Muscle of leg (tissue), 11 donors: ENCODE data around the gene CCDC71. TPM values are rescaled to one million over a fixed set of nuclear protein-coding genes. Genes with fewer than 3 reads are reported as not detected.

Experiments used
- DNase-seq: peaks from one replicate; pipeline ENCODE4 v3.0.0; 2013
- H3K27ac ChIP-seq: one replicate; pipeline ENCODE4 v1.5.1; 2013; ENCODE audit warnings: mild to moderate bottlenecking, low read length, control low read depth
- H3K27me3 ChIP-seq: one replicate; pipeline ENCODE4 v1.6.1; 2013; ENCODE audit warnings: low read length; ENCODE audit not compliant: control insufficient read depth, insufficient read depth
- H3K36me3 ChIP-seq: one replicate; pipeline ENCODE4 v1.6.1; 2013; ENCODE audit warnings: low read length; ENCODE audit not compliant: control insufficient read depth, insufficient read depth
- H3K4me1 ChIP-seq: one replicate; pipeline ENCODE4 v1.6.1; 2013; ENCODE audit warnings: low read length; ENCODE audit not compliant: control insufficient read depth, insufficient read depth
- H3K4me3 ChIP-seq: one replicate; pipeline ENCODE4 v1.5.1; 2013; ENCODE audit warnings: low read length, control low read depth
- H3K9me3 ChIP-seq: replicated peaks from 2 replicates; pipeline ENCODE4 v1.6.1; 2013; ENCODE audit warnings: low read depth, low read length; ENCODE audit not compliant: control insufficient read depth
- WGBS: methylation state at CpG from one replicate; pipeline ENCODE4 v1.1.5; 2013; ENCODE audit warnings: missing lambda C conversion rate; ENCODE audit not compliant: insufficient coverage; 5-methylcytosine and 5-hydroxymethylcytosine counted together
- polyA plus RNA-seq, 8 donors: library from polyadenylated mRNA; unstranded; fragments of 120-200 nt; gene quantifications; one replicate each; pipeline versions ENCODE4 v1.2.1 to v1.2.3, GENCODE V29; 2013; ENCODE audit warnings: inconsistent platforms in 1 of 8, low replicate concordance in 1 of 8; ENCODE audit not compliant: insufficient read length in 8 of 8, insufficient read depth in 1 of 8
- total RNA-seq: library from RNA; stranded (reverse); fragments of 120-200 nt; gene quantifications from one replicate; pipeline ENCODE4 v1.2.4, GENCODE V29; 2013

CCDC71 gene
- total and polyA plus RNA-seq, 9 donors: 13.7 to 19.3 (median 16.3) TPM

GRCh38 chr3:49121132-49121736 lies 44.9 kb downstream of the CCDC71 start:
- H3K36me3 ChIP-seq: peaks cover 84% of the 10 kb centered on the region
- 59% methylated on average over 8 of the region's 17 CpGs for WGBS

GRCh38 chr3:49120438-49121131 lies 45.5 kb downstream of the CCDC71 start, which contains the start of gene USP19:
USP19 (minus strand) TSS chr3:49120823; CDS start chr3:49119145, 1,678 bp downstream.
- Histone ChIP-seq H3K36me3 (peaks cover 84% of the 10 kb centered on the region), H3K4me1 (peaks cover 18% of the 10 kb centered on the region), H3K4me3 (peak within 1 kb of the TSS; percentile 74), H3K9me3 (no peaks in the 10 kb centered on the region), H3K27me3 (no peaks in the 10 kb centered on the region), H3K27ac (peak within 1 kb of the TSS; percentile 88)
- DNase-seq: peak; percentile 98
- WGBS: under 1% methylated on average over 51 of the region's 70 CpGs

More at GRCh38 chr3:49121132-49121736, 44.9 kb downstream of the CCDC71 start:
- peak overlapping the region; percentile 88 for H3K27ac ChIP-seq
- H3K4me3 ChIP-seq: peak overlapping the region; percentile 74
- no peaks in the 10 kb centered on the region for H3K27me3 ChIP-seq
- no peak for DNase-seq
- H3K4me1 ChIP-seq: peaks cover 18% of the 10 kb centered on the region
- H3K9me3 ChIP-seq: no peaks in the 10 kb centered on the region

- peaks cover 18% of the 10 kb centered on the region for H3K4me1 ChIP-seq
- DNase-seq: no peak
- peak overlapping the region; percentile 88 for H3K27ac ChIP-seq
- no peaks in the 10 kb centered on the region for H3K27me3 ChIP-seq
- peak overlapping the region; percentile 74 for H3K4me3 ChIP-seq
- WGBS: 0% methylated on average over 9 of the region's 9 CpGs
- peaks cover 84% of the 10 kb centered on the region for H3K36me3 ChIP-seq
- no peaks in the 10 kb centered on the region for H3K9me3 ChIP-seq
Measured at GRCh38 chr3:49120096-49120437, 46.1 kb downstream of the CCDC71 start.

- peak overlapping the region; percentile 74 for H3K4me3 ChIP-seq
- peaks cover 18% of the 10 kb centered on the region for H3K4me1 ChIP-seq
- no peaks in the 10 kb centered on the region for H3K9me3 ChIP-seq
- whole genome bisulfite sequencing: no CpG with 5 or more reads among the region's 3 CpGs
- H3K27me3 ChIP-seq: no peaks in the 10 kb centered on the region
- H3K36me3 ChIP-seq: peaks cover 84% of the 10 kb centered on the region
- no peak overlapping the region for H3K27ac ChIP-seq
- DNase-seq: no peak
Measured at GRCh38 chr3:49119439-49119838, 46.7 kb downstream of the CCDC71 start.

- no peak overlapping the region for H3K27ac ChIP-seq
- H3K9me3 ChIP-seq: no peaks in the 10 kb centered on the region
- no peak overlapping the region for H3K4me3 ChIP-seq
- 97% methylated on average over 8 of the region's 10 CpGs for WGBS
- DNase-seq: no peak
- peaks cover 84% of the 10 kb centered on the region for H3K36me3 ChIP-seq
- no peaks in the 10 kb centered on the region for H3K27me3 ChIP-seq
- peaks cover 18% of the 10 kb centered on the region for H3K4me1 ChIP-seq
Measured at GRCh38 chr3:49119036-49119435, 47.1 kb downstream of the CCDC71 start.

Other genes with a start within 250 kb of the CCDC71 start
- 60.9 TPM for gene ARIH2, start 247.5 kb downstream of the CCDC71 start, total RNA-seq
- 10 to 100 TPM; 45.6 to 61.5 (median 51.7) TPM for gene ARIH2, start 247.5 kb downstream of the CCDC71 start, polyA plus RNA-seq
- 17.2 TPM for gene P4HTM, start 176.1 kb downstream of the CCDC71 start, total RNA-seq
- 10 to 100 TPM; 11.0 to 16.7 (median 14.3) TPM for gene P4HTM, start 176.1 kb downstream of the CCDC71 start, polyA plus RNA-seq
- 79.4 TPM for gene WDR6, start 158.9 kb downstream of the CCDC71 start, total RNA-seq
- gene WDR6, start 158.9 kb downstream of the CCDC71 start, polyA plus RNA-seq: 100 to 1,000 TPM in 7 of 8 donors, 10 to 100 TPM in 1; 99.3 to 139 (median 114) TPM
- gene DALRD3, start 147.8 kb downstream of the CCDC71 start, total RNA-seq: 21.4 TPM
- gene DALRD3, start 147.8 kb downstream of the CCDC71 start, polyA plus RNA-seq: 10 to 100 TPM; 26.5 to 39.7 (median 29.1) TPM
- 46.8 TPM for gene NDUFAF3, start 144.2 kb downstream of the CCDC71 start, total RNA-seq
- 10 to 100 TPM; 48.3 to 64.1 (median 52.7) TPM for gene NDUFAF3, start 144.2 kb downstream of the CCDC71 start, polyA plus RNA-seq
- gene IMPDH2, start 136.9 kb downstream of the CCDC71 start, total RNA-seq: 290 TPM
- gene IMPDH2, start 136.9 kb downstream of the CCDC71 start, polyA plus RNA-seq: 100 to 1,000 TPM; 211 to 266 (median 248) TPM
- gene QRICH1, start 72.3 kb downstream of the CCDC71 start, total RNA-seq: 67.4 TPM
- gene QRICH1, start 72.3 kb downstream of the CCDC71 start, polyA plus RNA-seq: 10 to 100 TPM; 48.4 to 61.8 (median 54.6) TPM
- gene QARS1, start 61.6 kb downstream of the CCDC71 start, total RNA-seq: 232 TPM
- 100 to 1,000 TPM; 241 to 290 (median 272) TPM for gene QARS1, start 61.6 kb downstream of the CCDC71 start, polyA plus RNA-seq
- 26.8 TPM for gene USP19, start 45.5 kb downstream of the CCDC71 start, total RNA-seq
- gene USP19, start 45.5 kb downstream of the CCDC71 start, polyA plus RNA-seq: 10 to 100 TPM; 31.1 to 40.3 (median 34.6) TPM
- gene LAMB2, start 33.3 kb downstream of the CCDC71 start, total RNA-seq: 445 TPM
- 100 to 1,000 TPM; 350 to 408 (median 380) TPM for gene LAMB2, start 33.3 kb downstream of the CCDC71 start, polyA plus RNA-seq
- gene KLHDC8B, start 5.3 kb upstream of the CCDC71 start, total RNA-seq: 88.7 TPM
- gene KLHDC8B, start 5.3 kb upstream of the CCDC71 start, polyA plus RNA-seq: 100 to 1,000 TPM in 3 of 8 donors, 10 to 100 TPM in 5; 64.2 to 135 (median 92.9) TPM
- gene C3orf62, start 110.9 kb upstream of the CCDC71 start, total RNA-seq: 3.1 TPM
- gene C3orf62, start 110.9 kb upstream of the CCDC71 start, polyA plus RNA-seq: 10 to 100 TPM in 1 of 8 donors, 1 to 10 TPM in 7; 4.2 to 13.2 (median 6.6) TPM
- 17.9 TPM for gene USP4, start 173.7 kb upstream of the CCDC71 start, total RNA-seq
- gene USP4, start 173.7 kb upstream of the CCDC71 start, polyA plus RNA-seq: 10 to 100 TPM; 36.9 to 59.0 (median 45.2) TPM
- 118 TPM for gene GPX1, start 192.0 kb upstream of the CCDC71 start, total RNA-seq
- gene GPX1, start 192.0 kb upstream of the CCDC71 start, polyA plus RNA-seq: 100 to 1,000 TPM; 124 to 153 (median 143) TPM
- 217 TPM for gene RHOA, start 245.6 kb upstream of the CCDC71 start, total RNA-seq
- gene RHOA, start 245.6 kb upstream of the CCDC71 start, polyA plus RNA-seq: 100 to 1,000 TPM; 427 to 558 (median 459) TPM
- gene TCTA, start 246.1 kb upstream of the CCDC71 start, total RNA-seq: 13.3 TPM
- 10 to 100 TPM; 13.3 to 19.7 (median 16.9) TPM for gene TCTA, start 246.1 kb upstream of the CCDC71 start, polyA plus RNA-seq